ENCODE data around the gene VTI1A.

- TF ChIP-seq POLR2A (IDR thresholded peaks at IDR 0.05; ENCODE audit: low read depth, low read length) = no peak
- TF ChIP-seq POLR2AphosphoS5 (IDR thresholded peaks at IDR 0.05; ENCODE audit: low read depth, low read length) = no peak
- no peak for TF ChIP-seq TAF1 (IDR thresholded peaks at IDR 0.05; ENCODE audit: borderline replicate concordance, low read depth, low read length)
Measured at GRCh38 chr10:112801004-112801403, 354.0 kb downstream of the VTI1A start.

Measured in GM12892 (cell line).